GM12865 (cell line): ENCODE results near the gene PSMG3.

Experiments used
- DNase-seq: peaks from one replicate; pipeline ENCODE4 v3.0.0; 2010; ENCODE audit warnings: low read depth
- H3K4me3 ChIP-seq: 2 replicates; pipeline ENCODE4 v1.5.1; 2011; ENCODE audit warnings: mild to moderate bottlenecking, low read depth, low read length, control low read depth
- CTCF ChIP-seq: IDR thresholded peaks from 2 replicates; pipeline ENCODE4 v1.5.1; 2011; ENCODE audit warnings: low read length, control low read depth, low read depth, inconsistent platforms; ENCODE audit not compliant: insufficient read depth; ENCODE audit errors: missing control alignments

The PSMG3 gene

DNA sequence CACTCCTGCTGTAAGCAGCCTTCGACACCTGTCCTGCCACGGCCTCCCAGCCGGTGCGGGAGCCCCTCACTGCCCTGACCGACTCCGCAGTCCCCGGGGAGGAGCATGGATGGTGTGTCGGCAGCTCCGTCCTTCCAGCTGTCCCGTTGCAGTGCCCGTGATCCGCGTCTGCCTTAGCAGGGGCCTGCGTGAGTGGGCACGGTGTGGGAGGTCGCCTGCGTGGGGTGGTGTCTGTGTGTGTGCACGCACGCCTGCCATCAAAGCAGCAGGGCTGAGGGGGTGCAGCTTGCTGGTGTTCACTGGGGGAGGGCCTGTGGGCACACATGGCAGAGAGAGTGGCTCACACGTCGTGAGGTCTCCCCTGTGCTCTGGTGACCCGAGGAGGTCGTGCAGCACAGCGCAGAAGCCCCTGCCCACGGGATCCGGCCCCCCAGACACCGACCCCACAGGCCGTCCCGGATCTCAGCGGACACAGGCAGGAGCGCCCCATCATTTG is 29.0 kb downstream of the PSMG3 start:
- no peak overlapping the region for H3K4me3 ChIP-seq
- DNase-seq = no peak
- no peak for TF ChIP-seq CTCF

GRCh38 chr7:1539882-1540775 is 29.7 kb downstream of the PSMG3 start:
- no peak for TF ChIP-seq CTCF
- no peak overlapping the region for H3K4me3 ChIP-seq
- DNase-seq = no peak

DNA sequence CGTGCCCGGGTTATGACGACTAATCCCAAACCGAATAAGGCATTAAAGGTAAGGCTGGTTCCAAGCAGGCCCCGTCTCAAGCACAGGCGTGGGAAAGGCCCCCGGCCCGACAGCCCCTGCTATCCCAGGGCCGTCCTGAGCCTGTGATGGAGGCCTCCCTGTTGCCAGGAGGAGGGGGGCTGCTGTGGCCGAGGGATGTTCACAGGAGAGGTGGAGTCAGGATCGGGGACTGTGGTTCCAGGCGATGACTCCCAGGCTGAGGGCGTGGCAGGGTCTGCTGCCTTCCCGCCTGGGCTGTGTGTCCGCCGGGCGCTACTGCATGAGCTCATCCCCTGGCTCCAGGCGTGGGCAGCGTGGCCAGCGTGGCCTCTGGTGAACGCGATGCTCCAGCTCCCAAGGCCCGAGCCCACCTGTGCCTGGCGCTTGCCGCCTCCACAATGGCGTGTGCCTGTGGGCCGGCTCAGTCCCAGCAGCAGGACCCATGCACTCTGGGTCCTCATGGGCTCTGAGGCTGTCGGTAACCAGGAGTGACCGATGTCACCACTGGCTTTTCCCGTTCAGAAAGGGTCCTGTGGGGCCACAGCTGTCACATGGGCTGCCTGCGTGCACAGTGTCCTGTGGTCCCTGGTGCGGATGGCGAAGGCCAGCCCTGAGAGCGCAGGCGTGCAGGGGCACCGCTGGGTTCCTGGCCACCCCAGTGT is 30.5 kb downstream of the PSMG3 start:
- H3K4me3 ChIP-seq = no peak overlapping the region
- no peak for TF ChIP-seq CTCF
- no peak for DNase-seq

GRCh38 chr7:1538544-1539180 is 31.2 kb downstream of the PSMG3 start:
- no peak for DNase-seq
- no peak for TF ChIP-seq CTCF
- H3K4me3 ChIP-seq = no peak overlapping the region

DNA sequence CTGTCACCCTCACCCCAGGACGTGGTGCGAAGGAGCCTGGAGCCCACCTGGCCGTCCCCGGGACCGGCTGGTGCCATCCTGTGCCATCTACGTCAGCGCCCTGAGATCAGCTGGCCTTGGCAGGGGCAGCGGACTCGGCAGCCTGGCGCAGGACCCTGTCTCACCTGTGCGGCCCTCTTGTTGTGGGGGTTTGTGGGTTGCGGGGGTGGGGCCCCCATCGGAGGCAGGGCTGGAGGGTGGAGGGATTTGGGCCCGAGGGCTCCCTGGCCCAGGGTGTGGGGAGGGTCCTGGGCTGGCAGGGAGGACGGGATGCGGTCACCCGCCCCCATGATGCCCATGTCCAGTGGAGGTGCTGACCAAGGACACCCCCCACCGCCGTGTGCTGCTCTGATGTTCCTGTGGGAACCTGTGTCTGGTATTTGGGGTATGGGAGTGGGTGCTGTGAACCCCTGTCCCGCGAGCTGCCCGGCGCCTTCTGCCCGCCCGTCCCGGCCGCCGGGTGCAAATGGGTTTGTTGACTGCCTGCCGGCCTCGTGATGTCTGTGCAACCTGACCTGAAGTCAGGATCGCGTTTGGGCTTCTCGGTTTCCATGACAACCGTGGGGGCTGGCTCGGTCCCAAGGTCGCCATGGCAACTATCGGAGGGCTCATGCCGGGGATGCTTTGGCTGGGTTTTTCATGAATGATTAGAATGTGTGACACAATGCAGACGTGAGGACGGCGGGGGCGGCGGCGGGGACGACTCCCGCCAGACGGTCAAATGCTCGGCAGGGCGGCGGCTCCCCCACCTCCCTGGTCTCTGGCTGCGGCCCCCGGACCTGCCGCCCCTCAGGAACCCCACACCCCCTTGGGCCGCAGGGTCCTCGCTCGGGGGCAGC is 32.1 kb downstream of the PSMG3 start:
- no peak for TF ChIP-seq CTCF
- no peak for DNase-seq
- no peak overlapping the region for H3K4me3 ChIP-seq
